SU-DHL-6 (cell line): Measurements from ENCODE around the gene RGS13.

Experiments
- H2AFZ ChIP-seq: fragments of 200-600 bp; sonication (generic); 2 replicates; pipeline ENCODE4 v1.6.1; 2014; ENCODE audit warnings: low read depth, mild to moderate bottlenecking, moderate library complexity, mixed read lengths, antibody characterized with exemption, low read length; ENCODE audit not compliant: severe bottlenecking
- H3F3A ChIP-seq: fragments of 200-600 bp; shearing (Covaris generic); 2 replicates; pipeline ENCODE4 v1.6.0; 2016; ENCODE audit warnings: antibody characterized with exemption, mild to moderate bottlenecking; ENCODE audit not compliant: insufficient read depth
- H3K27ac ChIP-seq: fragments of 200-600 bp; sonication (generic); 2 replicates; pipeline ENCODE4 v1.5.1; 2016; ENCODE audit warnings: low read depth, mild to moderate bottlenecking, low read length, moderate library complexity, mixed read lengths
- H3K27me3 ChIP-seq: fragments of 200-600 bp; sonication (generic), shearing (Covaris generic); 2 replicates; pipeline ENCODE4 v1.6.0; 2014; ENCODE audit warnings: mild to moderate bottlenecking, low read length
- H3K36me3 ChIP-seq: fragments of 200-600 bp; sonication (generic); 2 replicates; pipeline ENCODE4 v1.6.1; 2014; ENCODE audit warnings: mild to moderate bottlenecking, low read length, mixed read lengths
- H3K4me2 ChIP-seq: fragments of 300-600, 200-600 bp; shearing (Covaris generic), sonication (generic); 2 replicates; pipeline ENCODE4 v1.6.0; 2014; ENCODE audit warnings: low read length, low read depth, mild to moderate bottlenecking; ENCODE audit not compliant: poor library complexity, severe bottlenecking
- H3K4me3 ChIP-seq: fragments of 200-600 bp; sonication (generic); 2 replicates; pipeline ENCODE4 v1.5.1; 2014; ENCODE audit warnings: antibody characterized with exemption, low read length, mild to moderate bottlenecking, mixed read lengths; ENCODE audit not compliant: insufficient read depth, poor library complexity, severe bottlenecking
- H3K79me2 ChIP-seq: fragments of 200-600 bp; sonication (generic); 2 replicates; pipeline ENCODE4 v1.6.1; 2014; ENCODE audit warnings: mild to moderate bottlenecking, low read length, moderate library complexity; ENCODE audit not compliant: insufficient read depth
- H3K9ac ChIP-seq: fragments of 200-600 bp; sonication (generic); 2 replicates; pipeline ENCODE4 v1.7.0; 2014; ENCODE audit warnings: mild to moderate bottlenecking, low read length
- H3K9me2 ChIP-seq: fragments of 200-600 bp; sonication (generic); replicated peaks from 2 replicates; pipeline ENCODE4 v1.6.1; 2014; ENCODE audit warnings: low read length; ENCODE audit not compliant: insufficient read depth
- H3K9me3 ChIP-seq: fragments of 200-600 bp; sonication (generic); 2 replicates; pipeline ENCODE4 v1.6.1; 2014; ENCODE audit warnings: low read length, mixed read lengths; ENCODE audit not compliant: insufficient read depth
- H4K20me1 ChIP-seq: fragments of 200-600 bp; sonication (generic); 2 replicates; pipeline ENCODE4 v1.6.1; 2014; ENCODE audit warnings: low read depth, mild to moderate bottlenecking, antibody characterized with exemption, low read length, moderate library complexity, mixed read lengths
- CTCF ChIP-seq: fragments of 200-600 bp; sonication (generic); IDR thresholded peaks from one replicate; pipeline ENCODE4 v1.5.1; 2017; ENCODE audit warnings: antibody characterized with exemption, mild to moderate bottlenecking, low read length, moderate library complexity; ENCODE audit not compliant: insufficient read depth, poor library complexity, severe bottlenecking
- EZH2phosphoT487 ChIP-seq: fragments of 200-600 bp; sonication (generic), shearing (Covaris generic); conservative IDR thresholded peaks from 2 replicates; pipeline ENCODE4 v1.6.1; 2018; ENCODE audit warnings: mild to moderate bottlenecking, antibody characterized with exemption, low read length, moderate library complexity, mixed read lengths

Gene RGS13

DNA sequence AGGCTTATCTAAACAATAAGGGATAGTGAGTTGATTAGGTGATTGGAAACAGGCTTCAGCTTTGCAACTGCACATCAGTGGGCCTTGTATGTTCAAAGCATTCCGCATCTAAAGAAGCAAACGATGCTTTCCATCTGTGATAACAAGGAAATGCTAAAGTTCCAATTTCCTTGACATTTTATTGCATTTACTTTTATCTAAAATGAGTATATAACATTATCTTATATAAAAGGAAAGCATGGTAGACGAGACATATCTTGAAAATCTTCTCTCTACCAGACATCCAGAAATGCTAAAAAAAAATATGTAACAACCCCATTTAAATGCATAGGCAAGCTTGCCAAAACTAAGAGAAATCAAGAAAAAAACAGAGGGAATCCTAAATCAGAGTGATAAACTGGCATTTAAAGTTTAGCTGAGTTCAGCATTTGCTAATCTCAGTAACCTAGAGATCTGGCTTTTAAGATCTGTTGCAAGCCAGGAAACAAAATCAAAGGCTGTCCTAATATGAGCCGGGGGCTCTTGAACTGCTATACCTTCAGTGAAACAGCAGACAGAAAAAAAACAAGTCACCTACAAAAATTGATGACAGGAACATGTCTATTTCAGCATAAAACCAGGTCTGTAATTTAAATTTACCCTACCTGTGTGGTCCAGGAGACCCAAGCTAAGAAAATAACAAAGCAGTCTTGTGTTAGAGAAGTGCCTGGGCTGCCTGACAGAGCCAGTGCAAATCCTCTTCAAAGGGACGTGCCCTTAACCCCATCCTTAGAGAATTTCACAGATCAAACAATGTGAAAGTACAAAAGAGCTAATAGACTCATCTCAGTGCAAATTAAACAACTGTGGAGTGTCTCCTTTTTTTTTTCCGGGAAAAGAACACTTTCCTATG lies 3.1 kb upstream of the RGS13 start:
- no peaks in the 10 kb centered on the region for H3K27me3 ChIP-seq
- no peaks in the 10 kb centered on the region for H3K9me3 ChIP-seq
- peaks cover 77% of the 10 kb centered on the region for H3K79me2 ChIP-seq
- no peak for TF ChIP-seq EZH2phosphoT487
- no peak for TF ChIP-seq CTCF
- H3K36me3 ChIP-seq, result peaks cover 11% of the 10 kb centered on the region; the same call in 1 of the 2 replicates
- H3K27ac ChIP-seq, result peak overlapping the region; percentile 99
- peaks cover 64% of the 10 kb centered on the region for H3F3A ChIP-seq
- no peak overlapping the region for H2AFZ ChIP-seq
- peak overlapping the region; percentile 58 for H3K4me3 ChIP-seq
- peak overlapping the region; percentile 73 for H3K9ac ChIP-seq
- no peaks in the 10 kb centered on the region for H4K20me1 ChIP-seq
- H3K4me2 ChIP-seq, result peak overlapping the region; percentile 100
- no peaks in the 10 kb centered on the region for H3K9me2 ChIP-seq

GRCh38 chr1:192633533-192634253 lies 2.3 kb upstream of the RGS13 start:
- H3K4me3 ChIP-seq, result peak overlapping the region; percentile 58
- peak overlapping the region; percentile 73 for H3K9ac ChIP-seq
- H2AFZ ChIP-seq, result no peak overlapping the region

GRCh38 chr1:192635041-192635440 lies 906 bp upstream of the RGS13 start:
- H3K36me3 ChIP-seq, result peaks cover 24% of the 10 kb centered on the region
- H4K20me1 ChIP-seq, result no peaks in the 10 kb centered on the region
- peak overlapping the region; percentile 58 for H3K4me3 ChIP-seq
- no peak for TF ChIP-seq CTCF
- no peak for TF ChIP-seq EZH2phosphoT487
- H2AFZ ChIP-seq, result no peak overlapping the region
- no peaks in the 10 kb centered on the region for H3K27me3 ChIP-seq
- H3K27ac ChIP-seq, result peak overlapping the region; percentile 99
- H3K9ac ChIP-seq, result peak overlapping the region; percentile 73
- H3K4me2 ChIP-seq, result peak overlapping the region; percentile 100
- H3K79me2 ChIP-seq, result peaks cover 79% of the 10 kb centered on the region
- H3K9me2 ChIP-seq, result no peaks in the 10 kb centered on the region
- H3K9me3 ChIP-seq, result no peaks in the 10 kb centered on the region
- H3F3A ChIP-seq, result peaks cover 80% of the 10 kb centered on the region

More at GRCh38 chr1:192633533-192634253, 2.3 kb upstream of the RGS13 start:
- Histone ChIP-seq H3F3A (peaks cover 67% of the 10 kb centered on the region), H3K36me3 (peaks cover 19% of the 10 kb centered on the region; the same call in 1 of the 2 replicates), H3K9me2 (no peaks in the 10 kb centered on the region), H3K27me3 (no peaks in the 10 kb centered on the region), H3K4me2 (peak overlapping the region; percentile 100), H3K27ac (peak overlapping the region; percentile 99), H3K79me2 (peaks cover 77% of the 10 kb centered on the region), H4K20me1 (no peaks in the 10 kb centered on the region), H3K9me3 (no peaks in the 10 kb centered on the region)
- no peak for TF ChIP-seq EZH2phosphoT487
- TF ChIP-seq CTCF, result no peak
